Measurements from ENCODE around the gene AHRR. TPM values are rescaled to one million over a fixed set of nuclear protein-coding genes. Genes with fewer than 3 reads are reported as not detected.
"Not testable (repeated sequence)": the region's sequence is repeated elsewhere in the genome, so short reads cannot be mapped to it uniquely, and the experiment has no call there.

Gene AHRR
- total RNA-seq, 1 experiment from 2014 or later: 3.0 TPM

GRCh38 chr5:366541-367357, 45.2 kb downstream of the AHRR start:
- DNase-seq (ENCODE audit: low spot score): no peak

GRCh38 chr5:367358-368130, 46.0 kb downstream of the AHRR start:
- no peak for DNase-seq (ENCODE audit: low spot score)

GRCh38 chr5:368183-369084, 46.9 kb downstream of the AHRR start:
- DNase-seq (ENCODE audit: low spot score): no peak

GRCh38 chr5:369151-369868, 47.8 kb downstream of the AHRR start:
- no peak for DNase-seq (ENCODE audit: low spot score)

- not testable (repeated sequence) for DNase-seq (ENCODE audit: low spot score)
Measured at GRCh38 chr5:369869-370236, 48.3 kb downstream of the AHRR start.

- DNase-seq (ENCODE audit: low spot score): no peak
Measured at GRCh38 chr5:370311-370958, 48.9 kb downstream of the AHRR start.

GRCh38 chr5:370959-371810, 49.7 kb downstream of the AHRR start:
- DNase-seq (ENCODE audit: low spot score): no peak

GRCh38 chr5:371811-372555, 50.5 kb downstream of the AHRR start:
- no peak for DNase-seq (ENCODE audit: low spot score)

GRCh38 chr5:372556-372995, 51.1 kb downstream of the AHRR start:
- no peak for DNase-seq (ENCODE audit: low spot score)

- DNase-seq (ENCODE audit: low spot score): no peak
Measured at GRCh38 chr5:372996-373709, 51.6 kb downstream of the AHRR start.

GRCh38 chr5:373710-374602, 52.4 kb downstream of the AHRR start:
- no peak for DNase-seq (ENCODE audit: low spot score)

GRCh38 chr5:374631-375335, 53.3 kb downstream of the AHRR start:
- DNase-seq (ENCODE audit: low spot score): no peak

- DNase-seq (ENCODE audit: low spot score): no peak
Measured at GRCh38 chr5:375336-375920, 53.9 kb downstream of the AHRR start.

GRCh38 chr5:375921-376798, 54.6 kb downstream of the AHRR start:
- DNase-seq (ENCODE audit: low spot score): no peak

- no peak for DNase-seq (ENCODE audit: low spot score)
Measured at GRCh38 chr5:376799-377325, 55.3 kb downstream of the AHRR start.
